ENCODE measurements around the gene SLCO1A2.
A peak's percentile ranks its signal among the peaks of the same experiment; 100 is the strongest.

The SLCO1A2 gene

DNA sequence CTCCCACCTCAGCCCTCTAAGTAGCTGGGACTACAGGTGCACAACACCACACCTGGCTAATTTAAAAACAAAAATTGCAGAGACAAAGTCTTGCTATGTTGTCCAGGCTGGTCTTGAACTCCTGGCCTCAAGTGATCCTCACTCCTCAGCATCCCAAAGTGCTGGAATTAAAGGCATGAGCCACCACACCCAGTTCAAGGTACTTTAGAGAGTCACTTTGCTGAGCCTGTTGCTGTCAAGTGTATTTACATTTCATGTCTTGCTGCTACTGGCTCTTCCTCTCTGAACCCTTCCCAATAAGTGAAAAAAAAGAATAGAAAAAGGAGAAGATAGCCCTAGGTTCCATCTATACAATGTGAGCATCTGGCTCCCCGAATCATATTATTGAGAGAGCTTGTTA lies 38.4 kb downstream of the SLCO1A2 start:
- H3K4me3 ChIP-seq (replicated peaks in 1 of 2; ENCODE audit: low read depth in 2 of 2, low read length in 2 of 2), result no peak overlapping the region
- TF ChIP-seq, protein P1, sequence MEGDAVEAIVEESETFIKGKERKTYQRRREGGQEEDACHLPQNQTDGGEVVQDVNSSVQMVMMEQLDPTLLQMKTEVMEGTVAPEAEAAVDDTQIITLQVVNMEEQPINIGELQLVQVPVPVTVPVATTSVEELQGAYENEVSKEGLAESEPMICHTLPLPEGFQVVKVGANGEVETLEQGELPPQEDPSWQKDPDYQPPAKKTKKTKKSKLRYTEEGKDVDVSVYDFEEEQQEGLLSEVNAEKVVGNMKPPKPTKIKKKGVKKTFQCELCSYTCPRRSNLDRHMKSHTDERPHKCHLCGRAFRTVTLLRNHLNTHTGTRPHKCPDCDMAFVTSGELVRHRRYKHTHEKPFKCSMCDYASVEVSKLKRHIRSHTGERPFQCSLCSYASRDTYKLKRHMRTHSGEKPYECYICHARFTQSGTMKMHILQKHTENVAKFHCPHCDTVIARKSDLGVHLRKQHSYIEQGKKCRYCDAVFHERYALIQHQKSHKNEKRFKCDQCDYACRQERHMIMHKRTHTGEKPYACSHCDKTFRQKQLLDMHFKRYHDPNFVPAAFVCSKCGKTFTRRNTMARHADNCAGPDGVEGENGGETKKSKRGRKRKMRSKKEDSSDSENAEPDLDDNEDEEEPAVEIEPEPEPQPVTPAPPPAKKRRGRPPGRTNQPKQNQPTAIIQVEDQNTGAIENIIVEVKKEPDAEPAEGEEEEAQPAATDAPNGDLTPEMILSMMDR (IDR thresholded peaks at IDR 0.05; ENCODE audit: low read depth, low read length), result no peak
- DNase-seq (ENCODE audit: low read depth in 2 of 2), result no peak

DNA sequence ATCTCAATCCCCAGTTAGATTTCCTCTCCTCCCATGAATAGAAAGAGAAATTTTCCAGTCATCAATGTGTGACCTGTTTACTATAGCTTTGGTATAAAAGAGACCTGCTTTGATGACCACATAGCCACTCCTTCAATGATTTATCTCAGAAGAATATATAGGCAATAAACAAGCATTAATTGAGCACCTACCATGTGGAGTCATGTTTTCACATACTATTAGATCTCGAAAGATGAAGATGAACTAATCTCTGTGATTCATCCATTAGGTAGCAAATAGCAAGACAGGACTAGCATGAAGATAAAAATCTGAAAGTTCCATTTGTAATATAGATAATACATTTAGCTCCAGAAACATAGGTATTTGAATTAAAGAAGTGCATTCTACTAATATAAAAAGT lies 40.5 kb downstream of the SLCO1A2 start:
- TF ChIP-seq, protein P1 (IDR thresholded peaks at IDR 0.05; ENCODE audit: low read depth, low read length), result no peak
- H3K4me3 ChIP-seq (replicated peaks in 1 of 2; ENCODE audit: low read depth in 2 of 2, low read length in 2 of 2), result no peak overlapping the region
- DNase-seq (ENCODE audit: low read depth in 2 of 2), result no peak

DNA sequence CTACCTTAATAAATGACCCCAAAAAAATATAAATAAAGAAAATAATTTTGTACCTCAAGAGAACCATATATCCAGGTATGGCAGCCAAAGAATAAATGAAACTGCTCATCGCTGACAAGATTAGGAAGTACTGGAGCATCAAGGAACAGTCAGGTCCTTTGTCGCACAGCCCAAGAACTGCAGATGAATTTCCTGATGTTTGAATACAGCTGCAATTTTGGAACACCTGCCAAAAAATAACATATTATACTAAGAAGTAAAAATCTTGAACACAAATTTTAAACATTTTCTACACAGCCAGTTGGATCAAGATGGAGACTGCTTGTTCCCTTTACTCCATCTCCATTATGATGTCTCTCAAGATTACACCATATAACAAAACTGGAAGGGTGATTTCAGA lies 42.6 kb downstream of the SLCO1A2 start:
- H3K4me3 ChIP-seq (replicated peaks in 1 of 2; ENCODE audit: low read depth in 2 of 2, low read length in 2 of 2), result no peak overlapping the region
- DNase-seq (ENCODE audit: low read depth in 2 of 2), result no peak
- TF ChIP-seq, protein P1 (IDR thresholded peaks at IDR 0.05; ENCODE audit: low read depth, low read length), result no peak

DNA sequence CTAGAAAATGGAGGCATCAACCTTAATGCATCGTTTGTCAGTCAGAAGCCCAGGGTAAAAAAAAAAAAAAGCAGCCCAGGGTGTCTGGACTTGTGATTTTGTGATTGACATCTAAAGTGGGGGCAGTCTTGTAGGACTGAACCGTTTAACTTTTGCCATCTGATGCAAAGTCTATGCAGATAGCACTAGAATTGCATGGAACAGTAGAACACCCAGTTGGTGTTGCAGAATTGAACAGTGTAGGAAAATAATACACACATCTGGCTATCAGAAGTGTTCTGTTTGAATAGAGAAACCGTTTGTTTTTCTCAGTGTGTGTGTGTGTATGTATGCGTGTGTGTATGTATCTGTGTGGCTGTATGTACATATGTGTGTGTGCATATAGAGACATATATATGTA lies 45.0 kb downstream of the SLCO1A2 start:
- TF ChIP-seq, protein P1 (IDR thresholded peaks at IDR 0.05; ENCODE audit: low read depth, low read length), result no peak
- no peak overlapping the region for H3K4me3 ChIP-seq (replicated peaks in 1 of 2; ENCODE audit: low read depth in 2 of 2, low read length in 2 of 2)
- no peak for DNase-seq (ENCODE audit: low read depth in 2 of 2)

DNA sequence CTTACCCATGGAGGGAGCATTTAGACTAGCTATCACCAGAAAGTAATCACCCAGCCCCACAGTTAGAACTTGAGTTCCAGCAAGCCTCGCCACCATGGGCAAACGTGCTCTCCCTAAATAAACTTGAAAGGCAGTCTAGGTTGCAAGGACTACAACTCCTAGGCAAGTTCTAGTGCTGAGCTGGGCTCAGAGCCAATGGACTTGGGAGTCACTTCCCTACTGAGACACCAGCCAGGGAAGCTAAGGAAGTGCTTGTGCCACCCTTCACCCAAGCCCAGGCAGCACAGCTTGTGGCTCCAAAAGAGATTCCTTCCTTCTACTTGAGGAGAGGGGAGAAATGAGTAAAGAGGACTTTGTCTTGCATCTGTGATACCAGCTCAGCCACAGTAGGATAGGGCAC lies 57.9 kb downstream of the SLCO1A2 start:
- H3K4me3 ChIP-seq (replicated peaks in 1 of 2; ENCODE audit: low read depth in 2 of 2, low read length in 2 of 2), result no peak overlapping the region
- TF ChIP-seq, protein P1 (IDR thresholded peaks at IDR 0.05; ENCODE audit: low read depth, low read length), result no peak
- no peak for DNase-seq (ENCODE audit: low read depth in 2 of 2)

DNA sequence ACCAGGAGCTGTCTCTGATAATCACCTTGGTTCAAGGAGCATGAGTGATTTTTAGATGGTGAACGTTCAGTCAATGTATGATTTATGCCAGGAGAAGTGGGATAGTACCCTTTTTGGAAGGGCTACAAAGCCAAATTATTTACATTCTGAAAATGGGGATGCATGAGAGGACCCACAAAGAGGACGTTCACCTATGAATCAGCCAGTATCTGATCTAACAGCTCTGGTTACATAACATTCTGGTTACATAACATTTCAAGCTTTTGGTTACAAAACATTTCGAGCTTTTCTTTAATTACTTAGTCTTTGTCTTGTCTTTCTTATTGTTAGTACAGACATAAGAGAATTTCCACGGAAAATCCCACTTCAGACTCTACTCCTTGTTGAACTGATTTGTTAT lies 68.8 kb downstream of the SLCO1A2 start:
- no peak overlapping the region for H3K4me3 ChIP-seq (replicated peaks in 1 of 2; ENCODE audit: low read depth in 2 of 2, low read length in 2 of 2)
- DNase-seq (ENCODE audit: low read depth in 2 of 2), result peak in 1 of 2 donors; percentile 22
- TF ChIP-seq, protein P1 (IDR thresholded peaks at IDR 0.05; ENCODE audit: low read depth, low read length), result no peak

DNA sequence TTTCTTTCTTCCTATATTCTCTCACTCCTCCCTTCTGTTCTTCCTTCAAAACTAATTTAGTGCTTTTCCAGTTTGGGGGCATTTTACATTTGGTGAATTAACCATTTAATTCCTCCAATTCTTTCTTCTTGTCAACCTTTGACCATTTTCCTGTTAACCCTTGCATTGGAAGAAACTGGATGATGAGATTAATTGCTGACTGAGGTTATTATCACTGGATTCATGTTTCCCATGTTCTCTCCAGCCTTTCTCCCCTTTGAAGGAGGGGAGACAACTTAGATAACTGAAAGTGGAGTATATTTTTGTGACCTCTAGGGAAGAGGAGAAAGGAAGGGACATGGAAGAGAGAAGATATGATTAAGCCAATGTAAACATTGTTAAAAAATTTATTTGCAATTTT lies 70.5 kb downstream of the SLCO1A2 start:
- H3K4me3 ChIP-seq (replicated peaks in 1 of 2; ENCODE audit: low read depth in 2 of 2, low read length in 2 of 2), result no peak overlapping the region
- DNase-seq (ENCODE audit: low read depth in 2 of 2), result no peak
- TF ChIP-seq, protein P1 (IDR thresholded peaks at IDR 0.05; ENCODE audit: low read depth, low read length), result no peak
